HG03571 (cell line): ENCODE measurements around the gene ANXA2.

ENCODE experiments used
- ATAC-seq: cut with Tn5 transposase; IDR thresholded peaks from one replicate; pipeline ENCODE4 v1.9.1; 2021; ENCODE audit not compliant: unreplicated experiment

Gene ANXA2

GRCh38 chr15:60390231-60390630 lies 7.6 kb downstream of the ANXA2 start:
- no peak for ATAC-seq

GRCh38 chr15:60389261-60390077 lies 8.3 kb downstream of the ANXA2 start:
- ATAC-seq, result no peak

- no peak for ATAC-seq
Measured at GRCh38 chr15:60387321-60387720, 10.5 kb downstream of the ANXA2 start.

GRCh38 chr15:60386615-60387014 lies 11.2 kb downstream of the ANXA2 start:
- ATAC-seq, result no peak

GRCh38 chr15:60385620-60386552 lies 11.9 kb downstream of the ANXA2 start:
- ATAC-seq, result no peak

- no peak for ATAC-seq
Measured at GRCh38 chr15:60384526-60385126, 13.2 kb downstream of the ANXA2 start.

GRCh38 chr15:60384053-60384452 lies 13.7 kb downstream of the ANXA2 start:
- ATAC-seq, result no peak

- no peak for ATAC-seq
Measured at GRCh38 chr15:60382773-60383674, 14.8 kb downstream of the ANXA2 start.

GRCh38 chr15:60381148-60381788 lies 16.5 kb downstream of the ANXA2 start:
- ATAC-seq, result no peak

- no peak for ATAC-seq
Measured at GRCh38 chr15:60379525-60380274, 18.1 kb downstream of the ANXA2 start.

GRCh38 chr15:60379185-60379524 lies 18.6 kb downstream of the ANXA2 start:
- ATAC-seq, result no peak

GRCh38 chr15:60376677-60377095 lies 21.1 kb downstream of the ANXA2 start:
- no peak for ATAC-seq

GRCh38 chr15:60375306-60375705 lies 22.5 kb downstream of the ANXA2 start:
- ATAC-seq, result no peak

GRCh38 chr15:60374628-60375081 lies 23.1 kb downstream of the ANXA2 start:
- no peak for ATAC-seq

- no peak for ATAC-seq
Measured at GRCh38 chr15:60374209-60374608, 23.6 kb downstream of the ANXA2 start.

GRCh38 chr15:60373745-60374144 lies 24.0 kb downstream of the ANXA2 start:
- ATAC-seq, result no peak

GRCh38 chr15:60373327-60373726 lies 24.5 kb downstream of the ANXA2 start:
- no peak for ATAC-seq

GRCh38 chr15:60372756-60373155 lies 25.0 kb downstream of the ANXA2 start:
- ATAC-seq, result no peak

- ATAC-seq, result no peak
Measured at GRCh38 chr15:60372227-60372626, 25.6 kb downstream of the ANXA2 start.
